Esophagus squamous epithelium (tissue), 4 donors: Measurements from ENCODE around the gene KCTD4.

Experiments
- POLR2A ChIP-seq, 4 donors: fragments of 450-650 bp; IDR thresholded peaks; one replicate each; pipeline ENCODE4 v1.6.1; 2017; ENCODE audit warnings: antibody characterized with exemption in 4 of 4, mild to moderate bottlenecking in 4 of 4, moderate library complexity in 3 of 4
- TF ChIP-seq, protein P1 (sequence below), 6 experiments: fragments of 450-650 bp in 4 of 6; fragments of 200-600 bp in 2 of 6; sonication (generic) in 2 of 6; IDR thresholded peaks; one replicate each; pipeline ENCODE4 v1.5.1; 2016 to 2019; ENCODE audit warnings: antibody characterized with exemption in 6 of 6, mild to moderate bottlenecking in 4 of 6, moderate library complexity in 4 of 6

- TF ChIP-seq, protein P1, sequence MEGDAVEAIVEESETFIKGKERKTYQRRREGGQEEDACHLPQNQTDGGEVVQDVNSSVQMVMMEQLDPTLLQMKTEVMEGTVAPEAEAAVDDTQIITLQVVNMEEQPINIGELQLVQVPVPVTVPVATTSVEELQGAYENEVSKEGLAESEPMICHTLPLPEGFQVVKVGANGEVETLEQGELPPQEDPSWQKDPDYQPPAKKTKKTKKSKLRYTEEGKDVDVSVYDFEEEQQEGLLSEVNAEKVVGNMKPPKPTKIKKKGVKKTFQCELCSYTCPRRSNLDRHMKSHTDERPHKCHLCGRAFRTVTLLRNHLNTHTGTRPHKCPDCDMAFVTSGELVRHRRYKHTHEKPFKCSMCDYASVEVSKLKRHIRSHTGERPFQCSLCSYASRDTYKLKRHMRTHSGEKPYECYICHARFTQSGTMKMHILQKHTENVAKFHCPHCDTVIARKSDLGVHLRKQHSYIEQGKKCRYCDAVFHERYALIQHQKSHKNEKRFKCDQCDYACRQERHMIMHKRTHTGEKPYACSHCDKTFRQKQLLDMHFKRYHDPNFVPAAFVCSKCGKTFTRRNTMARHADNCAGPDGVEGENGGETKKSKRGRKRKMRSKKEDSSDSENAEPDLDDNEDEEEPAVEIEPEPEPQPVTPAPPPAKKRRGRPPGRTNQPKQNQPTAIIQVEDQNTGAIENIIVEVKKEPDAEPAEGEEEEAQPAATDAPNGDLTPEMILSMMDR (IDR thresholded peaks at IDR 0.05): no peak
- TF ChIP-seq POLR2A (IDR thresholded peaks at IDR 0.05): no peak
Observed at GRCh38 chr13:45195421-45195820, 5.4 kb downstream of the KCTD4 start.
